Type B pancreatic cell (in vitro differentiated cells): Measurements from ENCODE around the gene COG3. TPM values are rescaled to one million over a fixed set of nuclear protein-coding genes. Genes with fewer than 3 reads are reported as not detected.

ENCODE experiments used
- DNase-seq: peaks from one replicate; pipeline ENCODE4 v3.0.0; 2021; ENCODE audit warnings: mixed read lengths; ENCODE audit not compliant: unreplicated experiment; ENCODE audit errors: extremely low spot score
- H3K27ac Mint-ChIP-seq: 2 replicates; pipeline ENCODE4 v1.8.0; 2021; ENCODE audit warnings: mild to moderate bottlenecking, mixed read lengths
- H3K27me3 Mint-ChIP-seq: 2 replicates; pipeline ENCODE4 v1.8.0; 2021; ENCODE audit warnings: mixed read lengths
- H3K36me3 Mint-ChIP-seq: 2 replicates; pipeline ENCODE4 v1.8.0; 2021; ENCODE audit warnings: mixed read lengths
- H3K4me1 Mint-ChIP-seq: one replicate; pipeline ENCODE4 v1.8.0; 2021; ENCODE audit warnings: mixed read lengths; ENCODE audit not compliant: unreplicated experiment
- H3K4me3 Mint-ChIP-seq: 2 replicates; pipeline ENCODE4 v1.8.0; 2021; ENCODE audit warnings: mild to moderate bottlenecking, mixed read lengths
- H3K9me3 Mint-ChIP-seq: 2 replicates; pipeline ENCODE4 v1.8.0; 2021; ENCODE audit warnings: mixed read lengths
- CTCF ChIP-seq: fragments of 200-600 bp; sonication (generic); conservative IDR thresholded peaks from 2 replicates; pipeline ENCODE4 v1.5.0; 2021; ENCODE audit warnings: antibody characterized with exemption, mild to moderate bottlenecking
- total RNA-seq: library from RNA; stranded (reverse); gene quantifications from 2 replicates; pipeline ENCODE4 v1.2.1, GENCODE V29; 2021; ENCODE audit warnings: low replicate concordance

Gene COG3
- total RNA-seq, 1 donor from 2014 or later = 30.4 TPM

GRCh38 chr13:45496942-45497341 lies 32.2 kb downstream of the COG3 start:
- Mint-ChIP-seq H3K27me3 (no peaks in the 10 kb centered on the region), H3K36me3 (peaks cover 39% of the 10 kb centered on the region), H3K4me1 (peaks cover 6% of the 10 kb centered on the region), H3K4me3 (no peak overlapping the region), H3K27ac (no peak overlapping the region), H3K9me3 (no peaks in the 10 kb centered on the region)
- TF ChIP-seq CTCF = no peak
- DNase-seq = no peak

- H3K27me3 Mint-ChIP-seq = no peaks in the 10 kb centered on the region
- H3K4me1 Mint-ChIP-seq = peaks cover 6% of the 10 kb centered on the region
- peak overlapping the region; percentile 36 for H3K27ac Mint-ChIP-seq
- peaks cover 56% of the 10 kb centered on the region for H3K36me3 Mint-ChIP-seq
- TF ChIP-seq CTCF = no peak
- no peak overlapping the region for H3K4me3 Mint-ChIP-seq
- DNase-seq = no peak
- H3K9me3 Mint-ChIP-seq = no peaks in the 10 kb centered on the region
Measured at GRCh38 chr13:45500492-45501174, 35.9 kb downstream of the COG3 start.

GRCh38 chr13:45501175-45501526 lies 36.4 kb downstream of the COG3 start:
- H3K4me3 Mint-ChIP-seq = no peak overlapping the region
- no peaks in the 10 kb centered on the region for H3K27me3 Mint-ChIP-seq
- H3K4me1 Mint-ChIP-seq = peaks cover 6% of the 10 kb centered on the region
- TF ChIP-seq CTCF = no peak
- no peaks in the 10 kb centered on the region for H3K9me3 Mint-ChIP-seq
- DNase-seq = no peak
- peak overlapping the region; percentile 36 for H3K27ac Mint-ChIP-seq
- H3K36me3 Mint-ChIP-seq = peaks cover 59% of the 10 kb centered on the region

- no peak for TF ChIP-seq CTCF
- Mint-ChIP-seq H3K27me3 (no peaks in the 10 kb centered on the region), H3K27ac (no peak overlapping the region), H3K9me3 (no peaks in the 10 kb centered on the region), H3K4me1 (peaks cover 6% of the 10 kb centered on the region), H3K36me3 (peaks cover 50% of the 10 kb centered on the region), H3K4me3 (no peak overlapping the region)
- no peak for DNase-seq
Measured at GRCh38 chr13:45503658-45504057, 38.9 kb downstream of the COG3 start.

GRCh38 chr13:45506811-45507210 lies 42.1 kb downstream of the COG3 start:
- no peak for DNase-seq
- no peak overlapping the region for H3K27ac Mint-ChIP-seq
- no peak overlapping the region for H3K4me3 Mint-ChIP-seq
- no peaks in the 10 kb centered on the region for H3K9me3 Mint-ChIP-seq
- H3K27me3 Mint-ChIP-seq = no peaks in the 10 kb centered on the region
- H3K4me1 Mint-ChIP-seq = peaks cover 4% of the 10 kb centered on the region
- H3K36me3 Mint-ChIP-seq = peaks cover 41% of the 10 kb centered on the region
- no peak for TF ChIP-seq CTCF
